BJ (cell line): ENCODE measurements around the gene EXD1. TPM values are rescaled to one million over a fixed set of nuclear protein-coding genes. Genes with fewer than 3 reads are reported as not detected.

ENCODE experiments used
- CTCF ChIA-PET: fragments of 350-600 bp; formaldehyde crosslinking; extraction: SDS; loops from one replicate; lab custom pipeline; 2021; ENCODE audit warnings: antibody characterized with exemption, inconsistent platforms; lab: Yijun Ruan, JAX
- POLR2A ChIA-PET: fragments of 300-600 bp; sonication (Branson Sonifier 250); formaldehyde crosslinking; extraction: SDS; loops from one replicate; lab custom pipeline; 2021; ENCODE audit warnings: antibody characterized with exemption; lab: Charles Lee
- DNase-seq: peaks from one replicate; pipeline ENCODE4 v3.0.0-alpha.2; 2011; ENCODE audit warnings: low read depth
- H3K27me3 ChIP-seq: 2 replicates; pipeline ENCODE4 v1.6.0; 2011; ENCODE audit warnings: low read length; ENCODE audit not compliant: control insufficient read depth, insufficient read depth
- H3K36me3 ChIP-seq: 2 replicates; pipeline ENCODE4 v1.5.1; 2011; ENCODE audit warnings: low read length; ENCODE audit not compliant: control insufficient read depth, insufficient read depth
- H3K4me3 ChIP-seq: 2 replicates; pipeline ENCODE4 v1.5.1; 2011; ENCODE audit warnings: low read depth, mild to moderate bottlenecking, control low read depth, low read length
- polyA plus RNA-seq: library from polyadenylated mRNA; depleted of rRNA; stranded (reverse); fragments of >200 nt; gene quantifications from 2 replicates; pipeline ENCODE4 v1.2.3, GENCODE V29; 2011
- TF ChIP-seq, protein P1 (sequence below): IDR thresholded peaks from 2 replicates; pipeline ENCODE4 v1.5.1; 2011; ENCODE audit warnings: low read depth, mild to moderate bottlenecking, control low read depth, inconsistent platforms, low read length, moderate library complexity; ENCODE audit not compliant: insufficient read depth

The EXD1 gene
- polyA plus RNA-seq, 1 experiment, result not detected

DNA sequence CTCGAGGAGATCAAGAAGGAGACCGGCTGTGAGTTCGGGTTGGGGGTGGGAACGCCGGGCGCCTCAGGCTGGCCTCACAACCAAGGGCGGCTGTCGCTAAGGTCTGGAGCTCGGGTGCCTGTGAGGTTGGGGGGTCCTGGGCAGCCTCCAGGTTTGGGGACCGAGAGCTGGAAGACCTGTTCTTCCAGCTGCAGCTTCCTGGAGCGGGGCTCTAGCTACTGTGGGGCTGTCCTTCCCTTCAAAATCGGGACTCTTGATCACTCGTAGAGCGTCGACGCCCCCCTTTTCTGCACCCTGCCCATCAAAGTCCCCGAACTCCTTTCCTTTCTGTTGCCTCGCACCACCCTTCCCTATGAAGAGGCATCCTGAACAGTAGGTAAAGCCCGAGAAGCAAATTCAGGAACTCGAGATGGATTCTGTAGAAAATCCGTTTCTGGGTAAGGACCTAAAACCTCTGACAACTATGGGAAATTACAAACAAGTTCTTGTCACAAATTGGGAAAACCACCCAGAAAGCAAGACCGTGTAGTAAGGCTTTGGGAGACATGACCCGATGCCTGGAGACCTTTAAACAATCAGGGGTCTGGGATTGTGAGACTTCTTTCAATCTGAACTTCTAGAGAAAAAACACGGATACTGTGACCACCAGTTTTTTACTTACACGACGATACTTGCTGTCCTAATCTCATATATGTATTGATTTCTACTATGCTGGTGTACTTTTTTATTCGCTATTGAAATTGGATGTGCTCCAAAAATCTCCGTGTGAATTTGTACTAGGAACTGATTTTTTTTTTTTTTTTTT is 1.1 kb upstream of the EXD1 start:
- CTCF ChIA-PET, result interaction anchor here (0.6 to 1.9 kb wide), 16 partner anchors 10 to 1875 kb away, joined by 3 to 10 read pairs (median 4); partner anchors contain the start of genes NUSAP1 and OIP5
- peak overlapping the region; percentile 90 for H3K4me3 ChIP-seq
- no peak for DNase-seq

DNA sequence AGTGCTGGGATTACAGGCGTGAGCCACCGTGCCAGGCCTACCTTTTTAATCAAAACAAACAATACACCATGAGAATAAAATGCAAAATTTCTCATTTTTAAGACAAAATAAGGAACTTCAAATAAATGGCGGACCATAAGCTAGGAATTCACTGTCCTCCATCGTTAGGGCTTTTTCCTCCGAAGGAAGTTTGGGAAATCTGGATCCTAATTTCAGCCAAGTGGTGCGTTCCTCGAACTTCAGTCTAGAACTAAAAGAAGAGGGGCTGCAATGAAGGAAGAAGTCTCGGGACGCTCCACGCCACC is 260 bp downstream of the EXD1 start:
- CTCF ChIA-PET, result interaction anchor here (0.6 to 1.9 kb wide), 10 partner anchors 8 to 315 kb away, joined by 3 to 10 read pairs (median 5); partner anchors contain the start of genes NUSAP1 and OIP5
- POLR2A ChIA-PET, result no interaction called here
- no peak for DNase-seq

More for the DNA sequence above, 1.1 kb upstream of the EXD1 start:
- TF ChIP-seq, protein P1, sequence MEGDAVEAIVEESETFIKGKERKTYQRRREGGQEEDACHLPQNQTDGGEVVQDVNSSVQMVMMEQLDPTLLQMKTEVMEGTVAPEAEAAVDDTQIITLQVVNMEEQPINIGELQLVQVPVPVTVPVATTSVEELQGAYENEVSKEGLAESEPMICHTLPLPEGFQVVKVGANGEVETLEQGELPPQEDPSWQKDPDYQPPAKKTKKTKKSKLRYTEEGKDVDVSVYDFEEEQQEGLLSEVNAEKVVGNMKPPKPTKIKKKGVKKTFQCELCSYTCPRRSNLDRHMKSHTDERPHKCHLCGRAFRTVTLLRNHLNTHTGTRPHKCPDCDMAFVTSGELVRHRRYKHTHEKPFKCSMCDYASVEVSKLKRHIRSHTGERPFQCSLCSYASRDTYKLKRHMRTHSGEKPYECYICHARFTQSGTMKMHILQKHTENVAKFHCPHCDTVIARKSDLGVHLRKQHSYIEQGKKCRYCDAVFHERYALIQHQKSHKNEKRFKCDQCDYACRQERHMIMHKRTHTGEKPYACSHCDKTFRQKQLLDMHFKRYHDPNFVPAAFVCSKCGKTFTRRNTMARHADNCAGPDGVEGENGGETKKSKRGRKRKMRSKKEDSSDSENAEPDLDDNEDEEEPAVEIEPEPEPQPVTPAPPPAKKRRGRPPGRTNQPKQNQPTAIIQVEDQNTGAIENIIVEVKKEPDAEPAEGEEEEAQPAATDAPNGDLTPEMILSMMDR, result no peak
- POLR2A ChIA-PET, result interaction anchor here (0.6 to 0.9 kb wide), 2 partner anchors 246 to 261 kb away, joined by 3 to 20 read pairs; no protein-coding TSS in a partner anchor
- Histone ChIP-seq H3K27me3 (no peaks in the 10 kb centered on the region), H3K36me3 (no peaks in the 10 kb centered on the region)

DNA sequence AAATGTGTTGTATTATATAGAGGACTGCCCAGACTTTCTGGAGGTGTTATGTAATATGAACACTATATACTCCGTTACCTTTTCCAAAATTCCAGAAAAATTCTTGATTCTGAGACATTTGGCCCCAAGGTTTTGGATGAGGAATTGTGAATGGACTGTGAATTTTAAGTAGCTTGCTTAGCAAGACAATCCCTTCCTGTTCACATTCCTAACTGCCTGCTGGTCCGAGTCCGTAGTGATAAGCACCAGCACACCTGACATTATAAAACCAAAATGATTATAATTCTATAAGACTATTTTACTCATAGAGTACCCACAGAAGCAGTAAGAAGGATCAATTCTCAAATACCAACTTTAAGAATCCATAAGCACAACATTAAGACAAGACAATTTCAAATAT is 11.2 kb downstream of the EXD1 start:
- no peaks in the 10 kb centered on the region for H3K36me3 ChIP-seq
- ChIA-PET POLR2A (no interaction called here), CTCF (interaction anchor here (0.9 to 1.1 kb wide), 2 partner anchors 12 kb away, joined by 5 read pairs; partner anchors contain the start of gene CHP1)
- H3K27me3 ChIP-seq, result peaks cover 7% of the 10 kb centered on the region
- TF ChIP-seq, protein P1, result no peak
- no peak for DNase-seq
- no peak overlapping the region for H3K4me3 ChIP-seq

More for the DNA sequence above, 260 bp downstream of the EXD1 start:
- H3K27me3 ChIP-seq, result no peaks in the 10 kb centered on the region
- H3K36me3 ChIP-seq, result no peaks in the 10 kb centered on the region
- H3K4me3 ChIP-seq, result peak overlapping the region; percentile 90
- TF ChIP-seq, protein P1, result no peak

DNA sequence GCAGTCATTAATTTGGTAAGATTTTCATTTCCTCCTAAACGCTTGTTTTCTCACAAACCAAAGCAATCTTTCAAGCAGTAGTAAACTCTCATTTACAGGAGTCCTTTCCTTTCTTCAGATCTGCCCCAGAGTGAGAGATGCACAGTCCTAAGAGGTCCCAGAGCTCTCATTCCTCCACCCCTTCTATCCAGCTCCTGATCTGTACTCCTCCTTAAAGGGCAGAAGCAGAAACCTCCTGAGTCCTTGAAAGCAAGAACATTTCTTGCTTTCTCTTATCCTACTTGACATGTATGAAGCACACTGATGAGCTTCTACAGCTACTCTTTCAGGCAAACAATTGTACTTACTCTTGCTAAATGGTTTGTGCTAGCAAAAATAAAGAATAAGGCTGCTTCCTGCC is 11.7 kb downstream of the EXD1 start:
- H3K4me3 ChIP-seq, result no peak overlapping the region
- no peaks in the 10 kb centered on the region for H3K36me3 ChIP-seq
- CTCF ChIA-PET, result interaction anchor here (1.0 to 1.3 kb wide), 3 partner anchors 10 to 12 kb away, joined by 4 to 5 read pairs (median 4); partner anchors contain the start of gene CHP1
- TF ChIP-seq, protein P1, result no peak
- POLR2A ChIA-PET, result no interaction called here
- no peak for DNase-seq
- H3K27me3 ChIP-seq, result peaks cover 7% of the 10 kb centered on the region

DNA sequence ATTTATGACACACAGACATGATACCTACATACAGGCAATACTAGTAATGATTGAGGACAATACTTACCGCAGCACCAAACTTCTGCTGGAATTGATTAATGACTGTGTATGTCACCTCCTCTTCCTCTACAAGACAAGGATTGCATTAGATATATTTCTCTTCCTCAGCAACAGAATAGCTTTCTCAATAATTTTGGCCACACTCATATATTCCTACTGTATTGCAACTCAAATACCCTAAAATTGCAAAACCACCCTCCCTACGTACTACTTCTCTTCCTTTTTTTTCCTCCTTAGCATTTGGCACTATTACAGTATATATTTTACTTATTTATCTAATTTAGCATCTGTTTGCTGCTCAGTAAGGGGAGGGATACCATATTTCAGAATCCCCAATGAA is 14.8 kb downstream of the EXD1 start:
- CTCF ChIA-PET, result interaction anchor here (0.9 kb wide), 1 partner anchor 20 kb away, joined by 3 read pairs; no protein-coding TSS in a partner anchor
- Histone ChIP-seq H3K4me3 (no peak overlapping the region), H3K27me3 (peaks cover 7% of the 10 kb centered on the region), H3K36me3 (no peaks in the 10 kb centered on the region)
- TF ChIP-seq, protein P1, result no peak
- no peak for DNase-seq
- POLR2A ChIA-PET, result no interaction called here
